HepG2 (cell line): Measurements from ENCODE around the gene FLYWCH1. TPM values are rescaled to one million over a fixed set of nuclear protein-coding genes. Genes with fewer than 3 reads are reported as not detected.

Experiments
- ATAC-seq: fragments of 200-7000 bp; cut with Tn5 transposase; 3 replicates; pipeline ENCODE4 v1.9.1; 2020; ENCODE audit warnings: mild to moderate bottlenecking, moderate library complexity
- BruUV-seq: library from RNA; stranded (reverse); fragments of 400-500 nt; replicated peaks from 2 replicates; lab custom pipeline; 2021; lab: Mats Ljungman, UMichigan
- CTCF ChIA-PET: fragments of 300-600 bp; formaldehyde crosslinking; extraction: SDS; loops from one replicate; lab custom pipeline; 2021; ENCODE audit warnings: low total read pairs, inconsistent platforms, low intra/inter-chr PET ratio; lab: Yijun Ruan, JAX
- POLR2A ChIA-PET: fragments of 350-600 bp; sonication (Branson Sonifier 250); formaldehyde crosslinking; loops from one replicate; lab custom pipeline; 2020; ENCODE audit warnings: antibody characterized with exemption, inconsistent platforms; lab: Yijun Ruan, JAX
- DNase-seq: peaks from one replicate; pipeline ENCODE4 v3.0.0-alpha.2; 2015; ENCODE audit warnings: low spot score
- FAIRE-seq: peaks from 3 replicates; lab custom pipeline; 2011; peaks lifted over from hg19 to GRCh38; lab: Jason Lieb, UNC
- H2AFZ ChIP-seq: one replicate; pipeline ENCODE4 v1.6.1; 2011; ENCODE audit warnings: low read length, inconsistent platforms
- H3K27ac ChIP-seq: fragments of 300-600 bp; 3 replicates; pipeline ENCODE4 v1.8.0; 2011; ENCODE audit warnings: mixed run types, mild to moderate bottlenecking, mixed read lengths, low read length, inconsistent platforms; ENCODE audit not compliant: insufficient read depth; ENCODE audit errors: extremely low read length
- H3K27me3 ChIP-seq, 2 experiments: fragments of 200-600 bp in 1 of 2; 2 replicates in 1 of 2; 3 replicates in 1 of 2; pipeline versions ENCODE4 v1.6.0 to v1.8.0; 2011; ENCODE audit warnings: low read length in 2 of 2, mild to moderate bottlenecking in 2 of 2, moderate library complexity in 2 of 2, inconsistent platforms in 1 of 2; ENCODE audit not compliant: insufficient read depth in 2 of 2, control insufficient read depth in 1 of 2
- H3K36me3 ChIP-seq, 2 experiments: fragments of 200-600 bp in 1 of 2; replicated peaks in 1 of 2; 2 replicates in 1 of 2; 3 replicates in 1 of 2; pipeline versions ENCODE4 v1.5.1 to v1.8.0; 2011; ENCODE audit warnings: low read length in 2 of 2, inconsistent platforms in 1 of 2; ENCODE audit not compliant: insufficient read depth in 2 of 2, control insufficient read depth in 1 of 2
- H3K4me1 ChIP-seq: 2 replicates; pipeline ENCODE4 v1.5.1; 2012; ENCODE audit warnings: low read length, inconsistent platforms; ENCODE audit not compliant: insufficient read depth
- H3K4me2 ChIP-seq: 2 replicates; pipeline ENCODE4 v1.6.0; 2011; ENCODE audit warnings: low read depth, low read length, inconsistent platforms
- H3K4me3 ChIP-seq, 3 experiments: fragments of 200-600 bp in 1 of 3; sonication (generic), shearing (Covaris generic) in 1 of 3; replicated peaks in 1 of 3; 2 replicates each; pipeline ENCODE4 v1.5.1; 2011 to 2016; ENCODE audit warnings: low read length in 3 of 3, inconsistent platforms in 2 of 3, low read depth in 2 of 3, mild to moderate bottlenecking in 2 of 3, control low read depth in 1 of 3, mixed read lengths in 1 of 3; ENCODE audit not compliant: insufficient read depth in 1 of 3
- H3K79me2 ChIP-seq: one replicate; pipeline ENCODE4 v1.6.1; 2011; ENCODE audit warnings: low read length, inconsistent platforms; ENCODE audit not compliant: insufficient read depth
- H3K9ac ChIP-seq: 2 replicates; pipeline ENCODE4 v1.6.0; 2011; ENCODE audit warnings: mild to moderate bottlenecking, low read depth, low read length, inconsistent platforms; ENCODE audit not compliant: insufficient read depth
- H3K9me3 ChIP-seq: 2 replicates; pipeline ENCODE4 v1.5.1; 2012; ENCODE audit warnings: mild to moderate bottlenecking, low read length
- H4K20me1 ChIP-seq: 2 replicates; pipeline ENCODE4 v1.6.0; 2011; ENCODE audit warnings: inconsistent platforms, mild to moderate bottlenecking, low read length, moderate library complexity; ENCODE audit not compliant: insufficient read depth
- DMAP1 ChIP-seq: IDR thresholded peaks from 2 replicates; pipeline ENCODE4 v1.6.1; 2016
- FOXO1 ChIP-seq: sonication (generic); formaldehyde crosslinking; IDR thresholded peaks from 2 replicates; pipeline ENCODE4 v1.4.0; 2020; ENCODE audit warnings: missing genetic modification reagents
- GATAD1 ChIP-seq: IDR thresholded peaks from 2 replicates; pipeline ENCODE4 v1.6.1; 2016; ENCODE audit warnings: missing genetic modification reagents, missing compliant biosample characterization
- HNF4A ChIP-seq: sonication (generic); formaldehyde crosslinking; IDR thresholded peaks from 2 replicates; pipeline ENCODE4 v1.4.0; 2020; ENCODE audit warnings: missing genetic modification reagents
- POLR2A ChIP-seq, 2 experiments: IDR thresholded peaks; 2 replicates each; pipeline ENCODE4 v1.6.1; 2011; ENCODE audit warnings: low read depth in 2 of 2, low read length in 2 of 2, mild to moderate bottlenecking in 1 of 2, moderate library complexity in 1 of 2; ENCODE audit not compliant: insufficient read depth in 1 of 2
- REST ChIP-seq, 2 experiments: IDR thresholded peaks; 2 replicates each; pipeline ENCODE4 v1.6.1; 2011 to 2012; ENCODE audit warnings: low read length in 2 of 2, borderline replicate concordance in 1 of 2, low read depth in 1 of 2, mild to moderate bottlenecking in 1 of 2, moderate library complexity in 1 of 2
- ZBTB10 ChIP-seq: sonication (generic); formaldehyde crosslinking; IDR thresholded peaks from 2 replicates; pipeline ENCODE4 v1.4.0; 2020; ENCODE audit warnings: missing genetic modification reagents, borderline replicate concordance
- ZEB1 ChIP-seq: IDR thresholded peaks from 2 replicates; pipeline ENCODE4 v1.6.1; 2012; ENCODE audit warnings: mild to moderate bottlenecking, low read depth, inconsistent platforms; ENCODE audit not compliant: insufficient replicate concordance
- ZNF264 ChIP-seq: sonication (generic); formaldehyde crosslinking; IDR thresholded peaks from 2 replicates; pipeline ENCODE4 v1.4.0; 2020; ENCODE audit warnings: missing genetic modification reagents
- ZNF572 ChIP-seq: sonication (generic); formaldehyde crosslinking; IDR thresholded peaks from 2 replicates; pipeline ENCODE4 v1.5.1; 2020; ENCODE audit warnings: mild to moderate bottlenecking, missing genetic modification reagents
- ZNF629 ChIP-seq: sonication (generic); formaldehyde crosslinking; conservative IDR thresholded peaks from 2 replicates; pipeline ENCODE4 v1.5.0; 2020; ENCODE audit warnings: missing genetic modification reagents
- ZNF710 ChIP-seq: sonication (generic); formaldehyde crosslinking; IDR thresholded peaks from 2 replicates; pipeline ENCODE4 v1.5.0; 2020; ENCODE audit warnings: mild to moderate bottlenecking, missing genetic modification reagents, borderline replicate concordance
- ZNF746 ChIP-seq: sonication (generic); formaldehyde crosslinking; IDR thresholded peaks from 2 replicates; pipeline ENCODE4 v1.8.0; 2022; ENCODE audit warnings: mild to moderate bottlenecking, missing genetic modification reagents
- WGBS: methylation state at CpG from one replicate; pipeline ENCODE4 v1.1.6; 2017; ENCODE audit warnings: low lambda C conversion rate; 5-methylcytosine and 5-hydroxymethylcytosine counted together
- in situ Hi-C: cut with HindIII; loops from 2 replicates; pipeline ENCODE4 v1.10.0; 2017; ENCODE audit warnings: low pct_unique_long_range_greater_than_20kb; ENCODE audit not compliant: extremely low pct_ligation_motif_present
- intact Hi-C: fragments of 100-400 bp; cut with micrococcal nuclease; formaldehyde crosslinking; loops from one replicate; pipeline ENCODE4 v1.10.0; 2022; ENCODE audit not compliant: unreplicated experiment
- polyA plus RNA-seq, 8 experiments: library from polyadenylated mRNA; depleted of rRNA in 3 of 8; stranded (reverse) in 7 of 8; unstranded in 1 of 8; fragments of >200 nt; fragmentation: Illumina TruSeq in 4 of 8; extraction: Trizol in 4 of 8; gene quantifications; 2 replicates each; pipeline versions ENCODE4 v1.2.1 to v1.2.3, GENCODE V29; 2011 to 2016; ENCODE audit warnings: low read depth in 4 of 8, missing spikeins in 1 of 8, mixed read lengths in 1 of 8; ENCODE audit not compliant: insufficient read depth in 1 of 8
- total RNA-seq, 5 experiments: library from RNA; depleted of rRNA; stranded (reverse); fragments of >200 nt; fragmentation: Illumina TruSeq; extraction: Trizol; gene quantifications; 2 replicates each; pipeline ENCODE4 v1.2.3, GENCODE V29; 2016; ENCODE audit warnings: low read depth in 1 of 5
- TF ChIP-seq, protein P1 (sequence below): IDR thresholded peaks from 2 replicates; pipeline ENCODE4 v1.6.1; 2016

FLYWCH1 gene
- total and polyA plus RNA-seq, 2 of the 13 experiments (the other 11 are each of a cell fraction or from before 2014, with no cell fraction given): 7.3 to 12.4 TPM

- H3K9me3 ChIP-seq: no peaks in the 10 kb centered on the region
- peaks cover 1 to 11% of the 10 kb centered on the region in 2 experiments; a peak in 4 of 5 replicates for H3K27me3 ChIP-seq
- no peaks in the 10 kb centered on the region for H4K20me1 ChIP-seq
- H3K4me3 ChIP-seq: peak within 1 kb of the TSS; percentile 86 to 95 (median 88)
- no peak within 1 kb of the TSS for H2AFZ ChIP-seq
- ChIA-PET CTCF (no interaction called here), POLR2A (interaction anchor here (0.7 to 3.9 kb wide), 19 partner anchors 8 to 229 kb away, joined by 3 to 48 read pairs (median 6); partner anchors contain the start of genes FLYWCH1, FLYWCH2, HCFC1R1 and KREMEN2)
- H3K79me2 ChIP-seq: peaks cover 8% of the 10 kb centered on the region
- H3K4me1 ChIP-seq: peaks cover 26% of the 10 kb centered on the region
- BruUV-seq: TSS peak; percentile 88
- peak within 1 kb of the TSS; percentile 87 for H3K27ac ChIP-seq
- DNase-seq (peak; percentile 73), ATAC-seq (peak; percentile 83), FAIRE-seq (no peak)
- peak within 1 kb of the TSS; percentile 96 for H3K4me2 ChIP-seq
- peaks cover 2 to 9% of the 10 kb centered on the region in 2 experiments; a peak in 2 of 5 replicates for H3K36me3 ChIP-seq
- in situ Hi-C loops: no loop called here
- 16% methylated on average over 8 of the region's 91 CpGs for WGBS
- intact Hi-C loops: no loop called here
- peak within 1 kb of the TSS; percentile 94 for H3K9ac ChIP-seq
- TF ChIP-seq ZNF746 (no peak; the same call in 1 of the 2 replicates), FOXO1 (CRISPR knock-in tag) (no peak), ZNF264 (CRISPR knock-in tag) (no peak), GATAD1 (CRISPR knock-in tag) (peak; percentile 59), POLR2A (IDR thresholded peaks at IDR 0.05; ENCODE audit: insufficient read depth in 1 of 2, low read depth in 2 of 2, low read length in 2 of 2) (peak; percentile 82 to 96), REST (IDR thresholded peaks at IDR 0.05; ENCODE audit: borderline replicate concordance in 1 of 2, low read depth in 1 of 2, low read length in 2 of 2) (no peak), ZNF572 (0 out of 2 replicates have a peak, but pooled peaks have one; percentile 1), ZBTB10 (CRISPR knock-in tag) (no peak), ZEB1 (no peak), ZNF710 (CRISPR knock-in tag) (peak; percentile 39; the same call in 1 of the 2 replicates), ZNF629 (no peak), DMAP1 (CRISPR knock-in tag) (peak; percentile 58), HNF4A (CRISPR knock-in tag) (no peak)
- TF ChIP-seq, protein P1, sequence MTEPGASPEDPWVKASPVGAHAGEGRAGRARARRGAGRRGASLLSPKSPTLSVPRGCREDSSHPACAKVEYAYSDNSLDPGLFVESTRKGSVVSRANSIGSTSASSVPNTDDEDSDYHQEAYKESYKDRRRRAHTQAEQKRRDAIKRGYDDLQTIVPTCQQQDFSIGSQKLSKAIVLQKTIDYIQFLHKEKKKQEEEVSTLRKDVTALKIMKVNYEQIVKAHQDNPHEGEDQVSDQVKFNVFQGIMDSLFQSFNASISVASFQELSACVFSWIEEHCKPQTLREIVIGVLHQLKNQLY: no peak
Measured at GRCh38 chr16:2980227-2981176, 68.8 kb downstream of the FLYWCH1 start, which contains the start of gene PKMYT1. PKMYT1 (minus strand) TSS chr16:2980446; CDS start chr16:2979657, 789 bp downstream.
